BJ (cell line): Measurements from ENCODE around the gene TMEM132C. TPM values are rescaled to one million over a fixed set of nuclear protein-coding genes. Genes with fewer than 3 reads are reported as not detected.

Source experiments
- CTCF ChIA-PET: fragments of 350-600 bp; formaldehyde crosslinking; extraction: SDS; loops from one replicate; lab custom pipeline; 2021; ENCODE audit warnings: antibody characterized with exemption, inconsistent platforms; lab: Yijun Ruan, JAX
- POLR2A ChIA-PET: fragments of 300-600 bp; sonication (Branson Sonifier 250); formaldehyde crosslinking; extraction: SDS; loops from one replicate; lab custom pipeline; 2021; ENCODE audit warnings: antibody characterized with exemption; lab: Charles Lee
- DNase-seq: peaks from one replicate; pipeline ENCODE4 v3.0.0-alpha.2; 2011; ENCODE audit warnings: low read depth
- H3K27me3 ChIP-seq: 2 replicates; pipeline ENCODE4 v1.6.0; 2011; ENCODE audit warnings: low read length; ENCODE audit not compliant: control insufficient read depth, insufficient read depth
- H3K36me3 ChIP-seq: 2 replicates; pipeline ENCODE4 v1.5.1; 2011; ENCODE audit warnings: low read length; ENCODE audit not compliant: control insufficient read depth, insufficient read depth
- H3K4me3 ChIP-seq: 2 replicates; pipeline ENCODE4 v1.5.1; 2011; ENCODE audit warnings: low read depth, mild to moderate bottlenecking, control low read depth, low read length
- polyA plus RNA-seq: library from polyadenylated mRNA; depleted of rRNA; stranded (reverse); fragments of >200 nt; gene quantifications from 2 replicates; pipeline ENCODE4 v1.2.3, GENCODE V29; 2011
- TF ChIP-seq, protein P1 (sequence below): IDR thresholded peaks from 2 replicates; pipeline ENCODE4 v1.5.1; 2011; ENCODE audit warnings: low read depth, mild to moderate bottlenecking, control low read depth, inconsistent platforms, low read length, moderate library complexity; ENCODE audit not compliant: insufficient read depth

TMEM132C gene
- polyA plus RNA-seq, 1 experiment, result not detected

DNA sequence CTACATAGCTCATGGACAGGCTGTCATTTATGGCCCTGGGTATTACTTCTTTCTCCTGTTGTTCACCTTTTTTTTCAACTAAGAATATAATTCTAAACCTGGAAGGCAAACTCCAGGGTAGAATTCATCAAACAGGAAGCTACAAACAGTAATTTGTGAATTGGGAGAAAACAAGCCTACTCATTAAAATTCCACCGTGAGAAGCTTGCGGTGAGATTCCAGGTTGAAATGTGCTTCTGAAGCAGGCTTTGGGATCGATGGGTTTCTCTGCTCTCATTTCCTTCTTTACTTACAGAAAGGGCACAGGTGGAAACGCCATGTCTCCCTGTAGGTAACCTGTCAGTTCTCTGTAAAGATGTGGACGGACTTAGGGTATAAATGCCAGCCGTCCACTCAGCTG is 257.5 kb downstream of the TMEM132C start:
- POLR2A ChIA-PET, result no interaction called here
- TF ChIP-seq, protein P1, sequence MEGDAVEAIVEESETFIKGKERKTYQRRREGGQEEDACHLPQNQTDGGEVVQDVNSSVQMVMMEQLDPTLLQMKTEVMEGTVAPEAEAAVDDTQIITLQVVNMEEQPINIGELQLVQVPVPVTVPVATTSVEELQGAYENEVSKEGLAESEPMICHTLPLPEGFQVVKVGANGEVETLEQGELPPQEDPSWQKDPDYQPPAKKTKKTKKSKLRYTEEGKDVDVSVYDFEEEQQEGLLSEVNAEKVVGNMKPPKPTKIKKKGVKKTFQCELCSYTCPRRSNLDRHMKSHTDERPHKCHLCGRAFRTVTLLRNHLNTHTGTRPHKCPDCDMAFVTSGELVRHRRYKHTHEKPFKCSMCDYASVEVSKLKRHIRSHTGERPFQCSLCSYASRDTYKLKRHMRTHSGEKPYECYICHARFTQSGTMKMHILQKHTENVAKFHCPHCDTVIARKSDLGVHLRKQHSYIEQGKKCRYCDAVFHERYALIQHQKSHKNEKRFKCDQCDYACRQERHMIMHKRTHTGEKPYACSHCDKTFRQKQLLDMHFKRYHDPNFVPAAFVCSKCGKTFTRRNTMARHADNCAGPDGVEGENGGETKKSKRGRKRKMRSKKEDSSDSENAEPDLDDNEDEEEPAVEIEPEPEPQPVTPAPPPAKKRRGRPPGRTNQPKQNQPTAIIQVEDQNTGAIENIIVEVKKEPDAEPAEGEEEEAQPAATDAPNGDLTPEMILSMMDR, result no peak
- no peak for DNase-seq
- no peaks in the 10 kb centered on the region for H3K36me3 ChIP-seq
- no peak overlapping the region for H3K4me3 ChIP-seq
- CTCF ChIA-PET, result no interaction called here
- H3K27me3 ChIP-seq, result no peaks in the 10 kb centered on the region

DNA sequence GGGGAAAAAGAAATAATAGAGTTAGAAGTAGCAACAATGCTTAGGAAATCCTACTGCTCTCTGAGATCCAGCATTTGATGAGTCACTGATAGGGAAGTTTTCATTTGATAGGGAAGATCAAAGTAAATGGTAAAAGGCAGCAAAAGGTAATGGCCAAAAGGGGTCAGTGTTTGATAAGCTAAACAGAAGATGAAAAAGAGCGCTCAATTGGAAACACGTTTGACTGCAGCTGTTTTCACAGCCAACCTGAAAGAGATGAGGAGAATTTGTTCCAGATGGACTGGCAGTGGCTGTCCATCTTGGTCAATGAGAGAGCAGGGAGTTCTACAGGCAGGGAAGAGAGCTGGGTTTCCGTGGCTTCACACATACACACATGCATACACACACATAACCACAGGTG is 264.2 kb downstream of the TMEM132C start:
- POLR2A ChIA-PET, result no interaction called here
- Histone ChIP-seq H3K27me3 (no peaks in the 10 kb centered on the region), H3K36me3 (no peaks in the 10 kb centered on the region), H3K4me3 (no peak overlapping the region)
- DNase-seq, result no peak
- TF ChIP-seq, protein P1, result no peak
- CTCF ChIA-PET, result no interaction called here

DNA sequence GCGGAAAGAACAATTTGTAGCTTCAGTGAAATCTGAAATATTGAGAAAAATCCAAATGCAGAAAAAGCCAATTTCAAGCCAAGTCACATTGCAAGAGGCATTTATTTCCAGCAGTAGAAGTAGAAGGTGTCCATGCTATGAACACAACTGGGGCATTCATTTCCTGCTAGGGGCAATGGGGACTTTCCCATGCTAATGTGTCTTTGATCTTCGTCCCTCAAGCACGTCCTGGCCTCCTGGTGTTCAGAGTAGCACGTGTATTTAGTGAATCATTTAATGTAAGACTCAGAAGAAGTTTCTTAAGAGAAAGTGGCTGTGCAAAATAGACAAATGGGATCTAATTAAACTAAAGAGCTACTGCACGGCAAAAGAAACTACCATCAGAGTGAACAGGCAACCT is 267.9 kb downstream of the TMEM132C start:
- TF ChIP-seq, protein P1, result no peak
- H3K4me3 ChIP-seq, result no peak overlapping the region
- POLR2A ChIA-PET, result no interaction called here
- H3K36me3 ChIP-seq, result no peaks in the 10 kb centered on the region
- CTCF ChIA-PET, result no interaction called here
- no peak for DNase-seq
- no peaks in the 10 kb centered on the region for H3K27me3 ChIP-seq

DNA sequence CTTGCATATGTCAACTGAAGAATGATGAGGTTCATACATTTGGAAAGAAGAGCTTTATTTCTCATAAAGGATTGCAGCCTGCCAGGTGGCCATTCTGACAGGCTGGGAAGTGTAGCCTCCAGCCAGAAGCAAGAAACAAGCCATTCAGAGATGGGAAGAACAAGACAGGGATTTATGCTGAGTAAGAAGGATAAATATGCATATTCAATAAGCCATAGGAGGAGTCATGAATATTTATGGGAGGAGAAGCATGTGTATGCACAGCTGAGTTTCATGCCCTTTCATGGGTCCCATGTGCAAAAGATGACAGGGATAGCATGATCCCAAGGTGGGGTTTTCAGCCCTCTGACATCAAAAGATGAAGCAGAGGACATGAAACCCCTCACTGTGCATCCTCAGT is 269.8 kb downstream of the TMEM132C start:
- DNase-seq, result no peak
- Histone ChIP-seq H3K27me3 (no peaks in the 10 kb centered on the region), H3K4me3 (no peak overlapping the region), H3K36me3 (no peaks in the 10 kb centered on the region)
- TF ChIP-seq, protein P1, result no peak
- ChIA-PET CTCF (no interaction called here), POLR2A (no interaction called here)

DNA sequence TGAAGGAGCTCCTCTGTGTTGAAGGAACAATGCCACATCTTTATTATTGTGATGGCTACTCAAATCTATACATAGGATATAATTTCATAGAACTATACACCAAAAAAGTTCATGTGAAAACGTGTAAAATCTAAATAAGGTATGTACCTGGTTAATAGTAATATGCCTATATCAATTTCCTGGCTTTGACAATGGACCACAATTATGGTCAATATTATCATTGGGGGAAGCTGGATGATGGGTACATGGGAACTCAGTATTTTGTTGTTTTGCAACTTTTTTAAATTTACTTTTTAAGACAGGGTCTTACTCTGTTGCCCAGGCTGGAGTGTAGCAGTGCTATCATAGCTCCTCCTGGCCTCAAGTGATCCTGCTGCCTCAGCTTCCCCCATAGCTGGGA is 270.7 kb downstream of the TMEM132C start:
- no peak for DNase-seq
- ChIA-PET POLR2A (no interaction called here), CTCF (no interaction called here)

More for the DNA sequence above, 270.7 kb downstream of the TMEM132C start:
- Histone ChIP-seq H3K36me3 (no peaks in the 10 kb centered on the region), H3K4me3 (no peak overlapping the region), H3K27me3 (no peaks in the 10 kb centered on the region)
- TF ChIP-seq, protein P1, result no peak
